Measurements from ENCODE around the gene JMJD8. TPM values are rescaled to one million over a fixed set of nuclear protein-coding genes. Genes with fewer than 3 reads are reported as not detected.

JMJD8 gene
- total and polyA plus RNA-seq, 4 donors: 21.2 to 52.6 (median 33.4) TPM

DNA sequence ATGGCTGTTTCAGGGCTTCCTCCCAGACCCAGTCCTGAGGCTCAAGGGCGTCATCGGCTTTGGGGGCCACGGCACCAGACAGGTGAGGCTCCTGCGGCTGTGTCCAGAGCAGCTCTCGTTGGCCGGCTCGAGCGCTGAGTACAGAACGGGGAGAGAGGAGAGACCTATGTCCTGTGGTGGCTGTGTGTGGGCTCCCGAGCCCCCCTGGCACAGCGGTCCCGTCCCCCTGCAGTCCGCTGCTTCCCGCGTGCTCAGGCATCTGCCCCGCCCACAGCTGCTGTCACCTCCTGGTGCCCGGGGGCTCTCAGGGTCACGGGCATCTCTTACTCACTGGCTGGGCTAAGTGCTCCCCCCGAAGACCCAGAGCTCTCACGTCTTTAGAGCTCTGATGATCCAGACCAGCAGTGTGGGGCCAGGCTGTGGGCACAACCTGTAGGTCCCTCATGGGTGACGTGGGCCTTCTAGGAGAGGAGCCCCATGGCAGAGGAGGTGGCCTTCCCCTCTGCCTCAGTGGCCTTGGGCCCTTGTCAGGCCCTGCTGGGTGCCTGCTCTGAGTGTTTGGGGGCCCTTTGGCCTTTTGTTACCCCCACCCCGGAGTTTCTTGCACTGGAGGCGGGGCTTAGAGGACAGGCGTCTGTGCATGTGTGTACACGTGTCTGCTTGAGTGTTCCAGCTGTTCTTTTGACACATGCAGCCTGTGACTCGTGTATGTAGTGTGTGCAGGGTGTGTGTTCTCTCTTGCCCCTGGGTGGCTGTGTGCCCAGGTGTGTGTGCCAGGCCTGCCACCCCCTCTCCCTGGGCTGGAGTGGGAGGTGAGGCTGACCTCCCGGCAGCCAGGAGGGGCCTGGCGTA lies 31.5 kb downstream of the JMJD8 start (continued):
- TF ChIP-seq HNF4A (conservative IDR thresholded peaks at IDR 0.05) (no peak), RAD21 (IDR thresholded peaks at IDR 0.05) (no peak), YY1 (IDR thresholded peaks at IDR 0.05) (no peak), GABPA (IDR thresholded peaks at IDR 0.05 in 1 of 2, conservative IDR thresholded peaks at IDR 0.05 in 1 of 2) (no peak), EGR1 (IDR thresholded peaks at IDR 0.05; ENCODE audit: low read depth in 2 of 2) (no peak), FOXA2 (IDR thresholded peaks at IDR 0.05) (no peak)

- no peak overlapping the region for H3K4me3 ChIP-seq (ENCODE audit: low read depth in 1 of 3, low read length in 3 of 3)
- no peak overlapping the region for H3K9ac ChIP-seq (ENCODE audit: low read depth in 1 of 2, low read length in 2 of 2)
- no peak overlapping the region for H3K27ac ChIP-seq (ENCODE audit: low read depth in 1 of 2, low read length in 2 of 2)
- no peaks in the 10 kb centered on the region for H3K27me3 ChIP-seq (ENCODE audit: control insufficient read depth in 4 of 4, insufficient read depth in 4 of 4, low read length in 3 of 4)
- TF ChIP-seq HNF4G (IDR thresholded peaks at IDR 0.05): no peak
- H3K4me1 ChIP-seq (ENCODE audit: control insufficient read depth in 4 of 4, insufficient read depth in 4 of 4, low read length in 3 of 4): peaks cover 0 to 35% (median 21%) of the 10 kb centered on the region in 4 donors
- no peak for DNase-seq (ENCODE audit: low spot score)
- WGBS: 97% methylated on average over 22 of the region's 22 CpGs
- no peaks in the 10 kb centered on the region for H3K9me3 ChIP-seq (ENCODE audit: control insufficient read depth in 4 of 4, low read length in 3 of 4)
- peaks cover 0 to 5% (median 1%) of the 10 kb centered on the region in 4 donors for H3K36me3 ChIP-seq (ENCODE audit: control insufficient read depth in 4 of 4, insufficient read depth in 3 of 4, low read depth in 1 of 4, low read length in 3 of 4)
Observed at GRCh38 chr16:651844-652243, 32.3 kb downstream of the JMJD8 start.

GRCh38 chr16:649631-650030 lies 34.5 kb downstream of the JMJD8 start:
- peak overlapping the region; percentile 26 to 75 (median 69) for H3K4me3 ChIP-seq (ENCODE audit: low read depth in 1 of 3, low read length in 3 of 3)
- H3K27me3 ChIP-seq (ENCODE audit: control insufficient read depth in 4 of 4, insufficient read depth in 4 of 4, low read length in 3 of 4): no peaks in the 10 kb centered on the region
- no peak for DNase-seq (ENCODE audit: low spot score)
- no peaks in the 10 kb centered on the region for H3K9me3 ChIP-seq (ENCODE audit: control insufficient read depth in 4 of 4, low read length in 3 of 4)
- H3K9ac ChIP-seq (ENCODE audit: low read depth in 1 of 2, low read length in 2 of 2): peak overlapping the region in 1 of 2 donors; percentile 23
- no peak overlapping the region for H3K27ac ChIP-seq (ENCODE audit: low read depth in 1 of 2, low read length in 2 of 2)
- no peaks in the 10 kb centered on the region for H3K36me3 ChIP-seq (ENCODE audit: control insufficient read depth in 4 of 4, insufficient read depth in 3 of 4, low read depth in 1 of 4, low read length in 3 of 4)
- H3K4me1 ChIP-seq (ENCODE audit: control insufficient read depth in 4 of 4, insufficient read depth in 4 of 4, low read length in 3 of 4): peaks cover 14 to 55% (median 39%) of the 10 kb centered on the region in 4 donors
- TF ChIP-seq YY1 (IDR thresholded peaks at IDR 0.05) (no peak), JUND (IDR thresholded peaks at IDR 0.05) (no peak), NR2F2 (IDR thresholded peaks at IDR 0.05) (no peak), ZBTB33 (IDR thresholded peaks at IDR 0.05) (no peak), EGR1 (IDR thresholded peaks at IDR 0.05; ENCODE audit: low read depth in 2 of 2) (no peak), SP1 (IDR thresholded peaks at IDR 0.05) (no peak), FOXA1 (IDR thresholded peaks at IDR 0.05) (no peak), FOXA2 (IDR thresholded peaks at IDR 0.05) (no peak), HNF4G (IDR thresholded peaks at IDR 0.05) (no peak), RXRA (IDR thresholded peaks at IDR 0.05) (no peak), HNF4A (conservative IDR thresholded peaks at IDR 0.05) (no peak), TAF1 (conservative IDR thresholded peaks at IDR 0.05) (no peak)
- TF ChIP-seq, protein P1, sequence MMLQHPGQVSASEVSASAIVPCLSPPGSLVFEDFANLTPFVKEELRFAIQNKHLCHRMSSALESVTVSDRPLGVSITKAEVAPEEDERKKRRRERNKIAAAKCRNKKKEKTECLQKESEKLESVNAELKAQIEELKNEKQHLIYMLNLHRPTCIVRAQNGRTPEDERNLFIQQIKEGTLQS (IDR thresholded peaks at IDR 0.05): no peak
- 8% methylated on average over 44 of the region's 44 CpGs for WGBS
